ENCODE data around the gene GJE1. TPM values are rescaled to one million over a fixed set of nuclear protein-coding genes. Genes with fewer than 3 reads are reported as not detected.
"Not testable (repeated sequence)": the region's sequence is repeated elsewhere in the genome, so short reads cannot be mapped to it uniquely, and the experiment has no call there.

The GJE1 gene
- total RNA-seq, 2 donors from 2014 or later: not detected

DNA sequence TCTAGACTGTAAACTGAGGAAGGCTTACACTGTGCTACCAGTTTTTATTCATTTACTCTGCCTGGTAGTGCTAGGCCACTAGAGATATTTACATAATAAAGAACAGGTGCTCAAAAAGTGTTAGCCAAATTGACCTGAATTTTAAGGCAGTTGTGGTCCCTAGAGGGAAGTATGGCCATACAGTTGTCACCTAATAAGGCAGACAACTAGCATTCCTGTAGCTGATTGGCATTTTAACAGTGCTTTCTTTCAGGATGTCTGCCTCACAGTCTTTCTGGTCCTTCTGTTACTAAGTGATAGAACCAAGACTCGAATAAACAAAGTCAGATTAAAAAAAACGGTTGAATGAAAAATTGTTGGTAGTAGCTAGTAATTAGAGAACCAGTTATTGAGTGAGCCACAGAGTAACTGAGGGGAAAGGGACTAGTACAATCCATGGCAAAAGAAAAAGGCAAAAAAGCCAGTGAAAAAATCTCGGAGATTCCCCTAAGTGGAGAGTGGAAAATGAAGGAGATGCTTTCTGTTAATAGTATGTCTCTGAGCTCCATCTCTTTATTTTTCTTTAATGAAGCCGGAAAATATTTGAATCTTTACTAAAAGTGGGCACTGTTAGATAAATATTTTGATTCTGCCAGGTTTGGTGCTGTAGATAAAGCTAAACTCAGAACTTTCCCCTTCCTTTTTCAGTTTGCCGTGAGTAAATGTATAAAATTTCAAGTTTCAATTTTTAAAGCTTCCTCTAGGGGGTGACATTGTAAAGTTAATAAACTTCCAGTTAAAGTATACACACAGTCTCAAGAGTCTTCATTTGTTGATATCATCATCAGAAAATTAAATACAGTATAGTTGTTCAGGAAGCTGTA lies 23.4 kb downstream of the GJE1 start:
- TF ChIP-seq, protein P1, sequence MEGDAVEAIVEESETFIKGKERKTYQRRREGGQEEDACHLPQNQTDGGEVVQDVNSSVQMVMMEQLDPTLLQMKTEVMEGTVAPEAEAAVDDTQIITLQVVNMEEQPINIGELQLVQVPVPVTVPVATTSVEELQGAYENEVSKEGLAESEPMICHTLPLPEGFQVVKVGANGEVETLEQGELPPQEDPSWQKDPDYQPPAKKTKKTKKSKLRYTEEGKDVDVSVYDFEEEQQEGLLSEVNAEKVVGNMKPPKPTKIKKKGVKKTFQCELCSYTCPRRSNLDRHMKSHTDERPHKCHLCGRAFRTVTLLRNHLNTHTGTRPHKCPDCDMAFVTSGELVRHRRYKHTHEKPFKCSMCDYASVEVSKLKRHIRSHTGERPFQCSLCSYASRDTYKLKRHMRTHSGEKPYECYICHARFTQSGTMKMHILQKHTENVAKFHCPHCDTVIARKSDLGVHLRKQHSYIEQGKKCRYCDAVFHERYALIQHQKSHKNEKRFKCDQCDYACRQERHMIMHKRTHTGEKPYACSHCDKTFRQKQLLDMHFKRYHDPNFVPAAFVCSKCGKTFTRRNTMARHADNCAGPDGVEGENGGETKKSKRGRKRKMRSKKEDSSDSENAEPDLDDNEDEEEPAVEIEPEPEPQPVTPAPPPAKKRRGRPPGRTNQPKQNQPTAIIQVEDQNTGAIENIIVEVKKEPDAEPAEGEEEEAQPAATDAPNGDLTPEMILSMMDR (IDR thresholded peaks at IDR 0.05): peak in 6 of 7 experiments; percentile 29 to 49 (median 42)
- no peak for TF ChIP-seq POLR2A (IDR thresholded peaks at IDR 0.05)
- no peaks in the 10 kb centered on the region for H3K9me3 ChIP-seq
- intact Hi-C loops (cut with DNase I): loop anchor here (10.0 kb wide), 1 partner anchor 229 kb away; no protein-coding TSS in a partner anchor
- WGBS, 2 donors: 21 to 27% methylated on average over 5 of the region's 5 CpGs
- ATAC-seq (peak; percentile 56), DNase-seq (no peak)
- H3K4me1 ChIP-seq: peaks cover 3% of the 10 kb centered on the region
- no peak overlapping the region for H3K4me3 ChIP-seq
- no peaks in the 10 kb centered on the region for H3K36me3 ChIP-seq (replicated peaks in 1 of 2; ENCODE audit: insufficient read depth in 1 of 2, low read depth in 2 of 2)
- H3K27ac ChIP-seq: no peak overlapping the region
- H3K27me3 ChIP-seq: no peaks in the 10 kb centered on the region

DNA sequence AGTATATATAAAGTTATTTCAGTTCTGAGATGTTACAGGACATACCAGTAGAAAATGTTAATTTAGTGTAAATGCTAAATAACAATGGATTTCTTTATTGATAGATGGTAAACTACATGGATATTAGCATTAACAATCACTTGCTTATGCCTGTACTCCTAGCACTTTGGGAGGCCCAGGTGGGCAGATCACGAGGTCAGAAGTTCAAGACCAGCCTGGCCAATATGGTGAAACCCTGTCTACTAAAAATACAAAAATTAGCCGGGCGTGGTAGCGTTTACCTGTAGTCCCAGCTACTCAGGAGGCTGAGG lies 24.0 kb downstream of the GJE1 start:
- 83 to 86% methylated on average over 4 of the region's 4 CpGs for WGBS, 2 donors
- intact Hi-C loops (cut with DNase I): loop anchor here (10.0 kb wide), 1 partner anchor 228 kb away; no protein-coding TSS in a partner anchor
- H3K36me3 ChIP-seq (replicated peaks in 1 of 2; ENCODE audit: insufficient read depth in 1 of 2, low read depth in 2 of 2): not testable (repeated sequence)

DNA sequence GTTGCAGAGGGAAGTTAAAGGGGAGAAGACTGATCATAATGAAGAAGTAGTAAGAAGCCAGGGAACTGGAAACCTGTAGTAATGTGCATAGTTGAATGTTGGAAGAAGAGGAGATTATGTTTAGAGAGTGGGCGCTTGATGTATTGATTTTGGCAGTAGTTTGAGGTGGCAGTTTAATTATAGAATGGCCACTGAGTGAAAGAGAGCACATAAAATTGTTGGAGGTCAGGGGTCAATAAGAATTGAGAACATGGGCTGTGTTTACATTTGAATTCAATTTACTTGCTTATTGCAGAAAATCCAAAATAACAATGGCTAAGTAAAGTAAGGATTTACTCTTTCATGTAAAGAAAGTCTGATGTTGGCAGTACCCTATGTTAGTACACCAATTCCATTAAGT lies 30.1 kb downstream of the GJE1 start:
- WGBS, 2 donors: 16 to 30% methylated on average over 1 of the region's 1 CpG
- Histone ChIP-seq H3K4me3 (no peak overlapping the region), H3K27ac (no peak overlapping the region), H3K27me3 (no peaks in the 10 kb centered on the region), H3K9me3 (no peaks in the 10 kb centered on the region), H3K36me3 (replicated peaks in 1 of 2; ENCODE audit: insufficient read depth in 1 of 2, low read depth in 2 of 2) (peaks cover 0 to 3% of the 10 kb centered on the region in 2 donors), H3K4me1 (peaks cover 18% of the 10 kb centered on the region)
- intact Hi-C loops (cut with DNase I): no loop called here
- no peak for TF ChIP-seq POLR2A (IDR thresholded peaks at IDR 0.05)
- TF ChIP-seq, protein P1 (IDR thresholded peaks at IDR 0.05): no peak
- no peak for DNase-seq
- ATAC-seq: no peak

More for the DNA sequence above, 24.0 kb downstream of the GJE1 start:
- not testable (repeated sequence) for H3K4me3 ChIP-seq, H3K9me3 ChIP-seq, DNase-seq, H3K27me3 ChIP-seq, ATAC-seq, H3K4me1 ChIP-seq, H3K27ac ChIP-seq

DNA sequence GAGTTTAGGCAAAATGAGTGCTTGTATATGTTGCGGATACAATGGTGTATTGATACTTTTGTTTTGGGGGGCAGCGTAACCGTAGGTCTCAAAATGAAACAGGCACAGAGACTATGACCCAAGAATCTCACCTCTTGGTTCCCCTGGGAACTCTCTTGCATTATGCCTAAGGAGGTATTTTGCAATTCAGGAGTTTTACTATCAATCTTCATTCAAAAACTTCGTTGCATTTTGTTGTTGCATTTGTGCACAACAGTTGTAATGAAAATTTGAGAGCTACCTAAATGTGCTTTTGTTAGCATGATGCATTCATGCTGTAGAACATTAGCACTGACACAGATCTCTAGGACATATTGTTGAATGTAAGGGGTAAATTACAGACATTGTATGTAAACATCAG lies 32.5 kb downstream of the GJE1 start:
- peaks cover 18% of the 10 kb centered on the region for H3K4me1 ChIP-seq
- intact Hi-C loops (cut with DNase I): no loop called here
- TF ChIP-seq, protein P1 (IDR thresholded peaks at IDR 0.05): no peak
- TF ChIP-seq POLR2A (IDR thresholded peaks at IDR 0.05): no peak
- peaks cover 0 to 6% of the 10 kb centered on the region in 2 donors for H3K36me3 ChIP-seq (replicated peaks in 1 of 2; ENCODE audit: insufficient read depth in 1 of 2, low read depth in 2 of 2)
- no peak overlapping the region for H3K4me3 ChIP-seq
- H3K9me3 ChIP-seq: no peaks in the 10 kb centered on the region
- 83 to 84% methylated on average over 4 of the region's 4 CpGs for WGBS, 2 donors
- ATAC-seq (no peak), DNase-seq (no peak)
- no peak overlapping the region for H3K27ac ChIP-seq
- no peaks in the 10 kb centered on the region for H3K27me3 ChIP-seq

DNA sequence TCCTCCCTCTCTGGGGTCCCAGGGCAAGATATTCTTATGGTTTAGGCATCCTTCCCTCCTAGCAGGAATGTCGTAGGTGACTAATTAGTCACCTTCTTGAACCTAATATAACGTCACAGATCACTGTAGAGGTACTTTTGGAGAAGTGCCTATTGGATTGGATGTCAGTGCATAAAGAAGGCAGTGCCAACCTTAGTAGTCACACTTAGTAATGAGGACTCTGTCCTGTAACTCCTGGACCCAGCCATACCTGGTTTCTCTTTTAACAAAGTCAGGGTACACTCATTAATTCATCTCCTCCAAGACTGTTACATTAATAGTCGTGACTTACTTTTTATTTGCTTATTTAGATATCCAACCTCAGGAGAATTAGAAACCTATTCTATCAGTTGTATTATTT lies 34.3 kb downstream of the GJE1 start:
- peaks cover 0 to 6% of the 10 kb centered on the region in 2 donors for H3K36me3 ChIP-seq (replicated peaks in 1 of 2; ENCODE audit: insufficient read depth in 1 of 2, low read depth in 2 of 2)
- no peaks in the 10 kb centered on the region for H3K9me3 ChIP-seq
- ATAC-seq: no peak
- 77 to 85% methylated on average over 3 of the region's 3 CpGs for WGBS, 2 donors
- intact Hi-C loops (cut with DNase I): no loop called here
- H3K4me1 ChIP-seq: peaks cover 13% of the 10 kb centered on the region
- H3K4me3 ChIP-seq: no peak overlapping the region
- H3K27me3 ChIP-seq: no peaks in the 10 kb centered on the region
- H3K27ac ChIP-seq: no peak overlapping the region
- no peak for TF ChIP-seq POLR2A (IDR thresholded peaks at IDR 0.05)
- TF ChIP-seq, protein P1 (IDR thresholded peaks at IDR 0.05): no peak
- no peak for DNase-seq
